Panc1 (cell line): ENCODE measurements around the gene INF2. TPM values are rescaled to one million over a fixed set of nuclear protein-coding genes. Genes with fewer than 3 reads are reported as not detected.

ENCODE experiments used
- ATAC-seq: fragments of 200-7000 bp; cut with Tn5 transposase; 2 replicates; pipeline ENCODE4 v1.9.1; 2020; ENCODE audit warnings: mild to moderate bottlenecking, moderate library complexity
- BruUV-seq: library from RNA; stranded (reverse); fragments of 400-500 nt; replicated peaks from 2 replicates; lab custom pipeline; 2021; lab: Mats Ljungman, UMichigan
- CTCF ChIA-PET: fragments of 300-600 bp; sonication (Branson Sonifier 250); formaldehyde crosslinking; loops from one replicate; lab custom pipeline; 2022; ENCODE audit warnings: antibody characterized with exemption; lab: Charles Lee
- POLR2A ChIA-PET: fragments of 300-600 bp; sonication (Branson Sonifier 250); formaldehyde crosslinking; loops from one replicate; lab custom pipeline; 2022; ENCODE audit warnings: antibody characterized with exemption; lab: Charles Lee
- DNase-seq: peaks from one replicate; pipeline ENCODE4 v3.0.0-alpha.2; 2010; ENCODE audit warnings: low read depth, low spot score
- H3K27ac ChIP-seq: 2 replicates; pipeline ENCODE4 v1.5.1; 2011; ENCODE audit warnings: mild to moderate bottlenecking, low read length, inconsistent platforms
- H3K27me3 ChIP-seq: fragments of 200-500 bp; sonication (Bioruptor generic); 2 replicates; pipeline ENCODE4 v1.6.0; 2014; ENCODE audit warnings: low read length, inconsistent platforms; ENCODE audit not compliant: control insufficient read depth, insufficient read depth
- H3K36me3 ChIP-seq: fragments of 200-500 bp; sonication (Bioruptor generic); 2 replicates; pipeline ENCODE4 v1.5.1; 2014; ENCODE audit warnings: inconsistent platforms, mild to moderate bottlenecking, low read length, moderate library complexity; ENCODE audit not compliant: control insufficient read depth, insufficient read depth
- H3K4me1 ChIP-seq: 2 replicates; pipeline ENCODE4 v1.5.1; 2011; ENCODE audit warnings: inconsistent platforms, mild to moderate bottlenecking, low read length, moderate library complexity; ENCODE audit not compliant: control insufficient read depth, insufficient read depth
- H3K4me3 ChIP-seq, 2 experiments: 2 replicates each; pipeline ENCODE4 v1.5.1; 2011 to 2012; ENCODE audit warnings: low read depth in 2 of 2, low read length in 2 of 2, mild to moderate bottlenecking in 2 of 2, inconsistent platforms in 1 of 2, moderate library complexity in 1 of 2
- H3K9me3 ChIP-seq: fragments of 200-500 bp; sonication (Bioruptor generic); 2 replicates; pipeline ENCODE4 v1.5.1; 2014; ENCODE audit warnings: low read depth, mild to moderate bottlenecking, inconsistent platforms, low read length, moderate library complexity; ENCODE audit not compliant: control insufficient read depth, insufficient read depth
- POLR2AphosphoS5 ChIP-seq: IDR thresholded peaks from 2 replicates; pipeline ENCODE4 v1.6.1; 2012; ENCODE audit warnings: mild to moderate bottlenecking, low read depth, low read length, moderate library complexity
- SIN3A ChIP-seq: IDR thresholded peaks from 2 replicates; pipeline ENCODE4 v1.6.1; 2012; ENCODE audit warnings: low read depth, mild to moderate bottlenecking, low read length, moderate library complexity, borderline replicate concordance; ENCODE audit not compliant: insufficient read depth
- TCF7L2 ChIP-seq: IDR thresholded peaks from 2 replicates; pipeline ENCODE4 v1.6.1; 2011; ENCODE audit warnings: mild to moderate bottlenecking, low read depth, low read length, inconsistent platforms
- in situ Hi-C: cut with HindIII; loops from 2 replicates; pipeline ENCODE4 v1.10.0; 2016; ENCODE audit warnings: low sequenced_read_pairs, low pct_unique_long_range_greater_than_20kb
- intact Hi-C: fragments of 100-400 bp; cut with micrococcal nuclease; formaldehyde crosslinking; loops from one replicate; pipeline ENCODE4 v1.10.0; 2022; ENCODE audit not compliant: unreplicated experiment
- total RNA-seq: library from RNA; stranded (reverse); gene quantifications from one replicate; pipeline ENCODE4 v1.2.1, GENCODE V29; 2021; ENCODE audit not compliant: unreplicated experiment
- TF ChIP-seq, protein P1 (sequence below): fragments of 450-650 bp; IDR thresholded peaks from 2 replicates; pipeline ENCODE4 v1.5.1; 2017; ENCODE audit warnings: mild to moderate bottlenecking
- TF ChIP-seq, protein P2 (sequence below), 2 experiments: IDR thresholded peaks; 2 replicates each; pipeline ENCODE4 v1.6.1; 2011 to 2012; ENCODE audit warnings: low read depth in 2 of 2, control low read depth in 1 of 2, low read length in 1 of 2, mild to moderate bottlenecking in 1 of 2, moderate library complexity in 1 of 2; ENCODE audit not compliant: insufficient read depth in 1 of 2

INF2 gene
- total RNA-seq, 1 experiment from 2014 or later: 195 TPM

DNA sequence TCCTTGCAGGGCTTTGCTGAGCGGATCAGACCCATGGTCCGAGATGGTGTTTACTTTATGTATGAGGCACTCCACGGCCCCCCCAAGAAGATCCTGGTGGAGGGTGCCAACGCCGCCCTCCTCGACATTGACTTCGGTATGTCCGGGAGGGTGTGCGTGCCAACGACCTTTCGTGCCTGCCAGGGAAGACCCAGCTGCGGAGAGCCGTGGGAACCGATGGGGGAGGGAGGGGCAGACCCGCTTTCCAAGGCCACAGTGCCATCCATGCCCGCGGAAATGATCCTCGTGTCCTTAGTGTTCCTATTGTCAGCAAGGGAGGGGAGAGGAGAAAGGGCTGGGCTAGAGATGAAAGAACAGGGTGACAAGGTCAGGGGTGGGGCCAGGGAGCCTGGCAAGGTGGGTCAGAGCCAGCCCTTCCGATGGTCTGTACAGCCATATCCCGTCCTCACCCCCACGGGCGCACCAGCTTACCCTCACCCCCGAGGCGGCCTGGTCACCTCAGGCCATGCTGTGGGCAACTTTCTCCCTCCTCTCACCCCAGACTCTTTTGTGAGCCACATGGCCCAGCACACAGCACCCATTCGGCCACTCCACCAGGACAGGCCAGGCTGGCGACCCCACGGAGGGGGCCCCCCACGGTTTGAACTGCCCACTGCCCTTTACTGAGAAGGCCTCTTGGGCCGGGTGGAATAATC lies 51.8 kb downstream of the INF2 start:
- ATAC-seq (no peak), DNase-seq (no peak)
- Histone ChIP-seq H3K27me3 (no peaks in the 10 kb centered on the region), H3K4me3 (no peak overlapping the region), H3K9me3 (no peaks in the 10 kb centered on the region), H3K4me1 (no peaks in the 10 kb centered on the region), H3K36me3 (no peaks in the 10 kb centered on the region), H3K27ac (no peak overlapping the region)
- BruUV-seq: no TSS peak
- TF ChIP-seq, protein P1, sequence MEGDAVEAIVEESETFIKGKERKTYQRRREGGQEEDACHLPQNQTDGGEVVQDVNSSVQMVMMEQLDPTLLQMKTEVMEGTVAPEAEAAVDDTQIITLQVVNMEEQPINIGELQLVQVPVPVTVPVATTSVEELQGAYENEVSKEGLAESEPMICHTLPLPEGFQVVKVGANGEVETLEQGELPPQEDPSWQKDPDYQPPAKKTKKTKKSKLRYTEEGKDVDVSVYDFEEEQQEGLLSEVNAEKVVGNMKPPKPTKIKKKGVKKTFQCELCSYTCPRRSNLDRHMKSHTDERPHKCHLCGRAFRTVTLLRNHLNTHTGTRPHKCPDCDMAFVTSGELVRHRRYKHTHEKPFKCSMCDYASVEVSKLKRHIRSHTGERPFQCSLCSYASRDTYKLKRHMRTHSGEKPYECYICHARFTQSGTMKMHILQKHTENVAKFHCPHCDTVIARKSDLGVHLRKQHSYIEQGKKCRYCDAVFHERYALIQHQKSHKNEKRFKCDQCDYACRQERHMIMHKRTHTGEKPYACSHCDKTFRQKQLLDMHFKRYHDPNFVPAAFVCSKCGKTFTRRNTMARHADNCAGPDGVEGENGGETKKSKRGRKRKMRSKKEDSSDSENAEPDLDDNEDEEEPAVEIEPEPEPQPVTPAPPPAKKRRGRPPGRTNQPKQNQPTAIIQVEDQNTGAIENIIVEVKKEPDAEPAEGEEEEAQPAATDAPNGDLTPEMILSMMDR: no peak
- TF ChIP-seq TCF7L2: no peak
- TF ChIP-seq, protein P2, sequence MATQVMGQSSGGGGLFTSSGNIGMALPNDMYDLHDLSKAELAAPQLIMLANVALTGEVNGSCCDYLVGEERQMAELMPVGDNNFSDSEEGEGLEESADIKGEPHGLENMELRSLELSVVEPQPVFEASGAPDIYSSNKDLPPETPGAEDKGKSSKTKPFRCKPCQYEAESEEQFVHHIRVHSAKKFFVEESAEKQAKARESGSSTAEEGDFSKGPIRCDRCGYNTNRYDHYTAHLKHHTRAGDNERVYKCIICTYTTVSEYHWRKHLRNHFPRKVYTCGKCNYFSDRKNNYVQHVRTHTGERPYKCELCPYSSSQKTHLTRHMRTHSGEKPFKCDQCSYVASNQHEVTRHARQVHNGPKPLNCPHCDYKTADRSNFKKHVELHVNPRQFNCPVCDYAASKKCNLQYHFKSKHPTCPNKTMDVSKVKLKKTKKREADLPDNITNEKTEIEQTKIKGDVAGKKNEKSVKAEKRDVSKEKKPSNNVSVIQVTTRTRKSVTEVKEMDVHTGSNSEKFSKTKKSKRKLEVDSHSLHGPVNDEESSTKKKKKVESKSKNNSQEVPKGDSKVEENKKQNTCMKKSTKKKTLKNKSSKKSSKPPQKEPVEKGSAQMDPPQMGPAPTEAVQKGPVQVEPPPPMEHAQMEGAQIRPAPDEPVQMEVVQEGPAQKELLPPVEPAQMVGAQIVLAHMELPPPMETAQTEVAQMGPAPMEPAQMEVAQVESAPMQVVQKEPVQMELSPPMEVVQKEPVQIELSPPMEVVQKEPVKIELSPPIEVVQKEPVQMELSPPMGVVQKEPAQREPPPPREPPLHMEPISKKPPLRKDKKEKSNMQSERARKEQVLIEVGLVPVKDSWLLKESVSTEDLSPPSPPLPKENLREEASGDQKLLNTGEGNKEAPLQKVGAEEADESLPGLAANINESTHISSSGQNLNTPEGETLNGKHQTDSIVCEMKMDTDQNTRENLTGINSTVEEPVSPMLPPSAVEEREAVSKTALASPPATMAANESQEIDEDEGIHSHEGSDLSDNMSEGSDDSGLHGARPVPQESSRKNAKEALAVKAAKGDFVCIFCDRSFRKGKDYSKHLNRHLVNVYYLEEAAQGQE (IDR thresholded peaks at IDR 0.05; ENCODE audit: insufficient read depth in 1 of 2, low read depth in 2 of 2, low read length in 1 of 2): no peak
- TF ChIP-seq POLR2AphosphoS5: no peak
- TF ChIP-seq SIN3A: no peak
- CTCF ChIA-PET: no interaction called here
- intact Hi-C loops: no loop called here
- in situ Hi-C loops: no loop called here
- POLR2A ChIA-PET: no interaction called here

DNA sequence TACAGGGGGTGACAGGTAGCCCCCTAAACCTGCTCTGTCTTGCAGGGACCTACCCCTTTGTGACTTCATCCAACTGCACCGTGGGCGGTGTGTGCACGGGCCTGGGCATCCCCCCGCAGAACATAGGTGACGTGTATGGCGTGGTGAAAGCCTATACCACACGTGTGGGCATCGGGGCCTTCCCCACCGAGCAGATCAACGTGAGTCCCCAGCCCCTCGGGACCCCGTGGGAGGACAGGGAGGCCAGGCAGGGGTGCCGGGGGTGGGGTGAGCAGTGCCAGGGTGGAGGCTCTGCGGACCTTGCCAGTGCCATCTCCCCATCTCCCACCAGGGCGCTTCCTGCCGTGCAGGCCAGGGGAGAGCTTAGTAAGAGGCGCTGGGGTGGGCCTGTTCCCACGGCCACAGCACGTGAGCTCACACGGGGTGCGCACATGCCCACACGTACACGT lies 52.4 kb downstream of the INF2 start:
- ATAC-seq: no peak
- in situ Hi-C loops: no loop called here

More for the DNA sequence above, 52.4 kb downstream of the INF2 start:
- no peak overlapping the region for H3K4me3 ChIP-seq
- H3K27me3 ChIP-seq: no peaks in the 10 kb centered on the region
- BruUV-seq: no TSS peak
- no peaks in the 10 kb centered on the region for H3K36me3 ChIP-seq
- ChIA-PET CTCF (no interaction called here), POLR2A (no interaction called here)
- H3K4me1 ChIP-seq: no peaks in the 10 kb centered on the region
- no peak for DNase-seq
- TF ChIP-seq TCF7L2 (no peak), POLR2AphosphoS5 (no peak), SIN3A (no peak)
- TF ChIP-seq, protein P2 (IDR thresholded peaks at IDR 0.05; ENCODE audit: insufficient read depth in 1 of 2, low read depth in 2 of 2, low read length in 1 of 2): no peak
- TF ChIP-seq, protein P1: no peak
- H3K9me3 ChIP-seq: no peaks in the 10 kb centered on the region
- H3K27ac ChIP-seq: no peak overlapping the region
- intact Hi-C loops: no loop called here
